Panc1 (cell line): ENCODE data around the gene IMMT. TPM values are rescaled to one million over a fixed set of nuclear protein-coding genes. Genes with fewer than 3 reads are reported as not detected.

Experiments used
- ATAC-seq: fragments of 200-7000 bp; cut with Tn5 transposase; 2 replicates; pipeline ENCODE4 v1.9.1; 2020; ENCODE audit warnings: mild to moderate bottlenecking, moderate library complexity
- BruUV-seq: library from RNA; stranded (reverse); fragments of 400-500 nt; replicated peaks from 2 replicates; lab custom pipeline; 2021; lab: Mats Ljungman, UMichigan
- CTCF ChIA-PET: fragments of 300-600 bp; sonication (Branson Sonifier 250); formaldehyde crosslinking; loops from one replicate; lab custom pipeline; 2022; ENCODE audit warnings: antibody characterized with exemption; lab: Charles Lee
- POLR2A ChIA-PET: fragments of 300-600 bp; sonication (Branson Sonifier 250); formaldehyde crosslinking; loops from one replicate; lab custom pipeline; 2022; ENCODE audit warnings: antibody characterized with exemption; lab: Charles Lee
- DNase-seq: peaks from one replicate; pipeline ENCODE4 v3.0.0-alpha.2; 2010; ENCODE audit warnings: low read depth, low spot score
- H3K27ac ChIP-seq: 2 replicates; pipeline ENCODE4 v1.5.1; 2011; ENCODE audit warnings: mild to moderate bottlenecking, low read length, inconsistent platforms
- H3K27me3 ChIP-seq: fragments of 200-500 bp; sonication (Bioruptor generic); 2 replicates; pipeline ENCODE4 v1.6.0; 2014; ENCODE audit warnings: low read length, inconsistent platforms; ENCODE audit not compliant: control insufficient read depth, insufficient read depth
- H3K36me3 ChIP-seq: fragments of 200-500 bp; sonication (Bioruptor generic); 2 replicates; pipeline ENCODE4 v1.5.1; 2014; ENCODE audit warnings: inconsistent platforms, mild to moderate bottlenecking, low read length, moderate library complexity; ENCODE audit not compliant: control insufficient read depth, insufficient read depth
- H3K4me1 ChIP-seq: 2 replicates; pipeline ENCODE4 v1.5.1; 2011; ENCODE audit warnings: inconsistent platforms, mild to moderate bottlenecking, low read length, moderate library complexity; ENCODE audit not compliant: control insufficient read depth, insufficient read depth
- H3K4me3 ChIP-seq, 2 experiments: 2 replicates each; pipeline ENCODE4 v1.5.1; 2011 to 2012; ENCODE audit warnings: low read depth in 2 of 2, low read length in 2 of 2, mild to moderate bottlenecking in 2 of 2, inconsistent platforms in 1 of 2, moderate library complexity in 1 of 2
- H3K9me3 ChIP-seq: fragments of 200-500 bp; sonication (Bioruptor generic); 2 replicates; pipeline ENCODE4 v1.5.1; 2014; ENCODE audit warnings: low read depth, mild to moderate bottlenecking, inconsistent platforms, low read length, moderate library complexity; ENCODE audit not compliant: control insufficient read depth, insufficient read depth
- CTCF ChIP-seq: fragments of 450-650 bp; IDR thresholded peaks from 2 replicates; pipeline ENCODE4 v1.5.1; 2017; ENCODE audit warnings: mild to moderate bottlenecking
- POLR2AphosphoS5 ChIP-seq: IDR thresholded peaks from 2 replicates; pipeline ENCODE4 v1.6.1; 2012; ENCODE audit warnings: mild to moderate bottlenecking, low read depth, low read length, moderate library complexity
- REST ChIP-seq, 2 experiments: IDR thresholded peaks; 2 replicates each; pipeline ENCODE4 v1.6.1; 2011 to 2012; ENCODE audit warnings: low read depth in 2 of 2, control low read depth in 1 of 2, low read length in 1 of 2, mild to moderate bottlenecking in 1 of 2, moderate library complexity in 1 of 2; ENCODE audit not compliant: insufficient read depth in 1 of 2
- SIN3A ChIP-seq: IDR thresholded peaks from 2 replicates; pipeline ENCODE4 v1.6.1; 2012; ENCODE audit warnings: low read depth, mild to moderate bottlenecking, low read length, moderate library complexity, borderline replicate concordance; ENCODE audit not compliant: insufficient read depth
- TCF7L2 ChIP-seq: IDR thresholded peaks from 2 replicates; pipeline ENCODE4 v1.6.1; 2011; ENCODE audit warnings: mild to moderate bottlenecking, low read depth, low read length, inconsistent platforms
- in situ Hi-C: cut with HindIII; loops from 2 replicates; pipeline ENCODE4 v1.10.0; 2016; ENCODE audit warnings: low sequenced_read_pairs, low pct_unique_long_range_greater_than_20kb
- intact Hi-C: fragments of 100-400 bp; cut with micrococcal nuclease; formaldehyde crosslinking; loops from one replicate; pipeline ENCODE4 v1.10.0; 2022; ENCODE audit not compliant: unreplicated experiment
- total RNA-seq: library from RNA; stranded (reverse); gene quantifications from one replicate; pipeline ENCODE4 v1.2.1, GENCODE V29; 2021; ENCODE audit not compliant: unreplicated experiment

Gene IMMT
- total RNA-seq, 1 experiment from 2014 or later = 138 TPM

DNA sequence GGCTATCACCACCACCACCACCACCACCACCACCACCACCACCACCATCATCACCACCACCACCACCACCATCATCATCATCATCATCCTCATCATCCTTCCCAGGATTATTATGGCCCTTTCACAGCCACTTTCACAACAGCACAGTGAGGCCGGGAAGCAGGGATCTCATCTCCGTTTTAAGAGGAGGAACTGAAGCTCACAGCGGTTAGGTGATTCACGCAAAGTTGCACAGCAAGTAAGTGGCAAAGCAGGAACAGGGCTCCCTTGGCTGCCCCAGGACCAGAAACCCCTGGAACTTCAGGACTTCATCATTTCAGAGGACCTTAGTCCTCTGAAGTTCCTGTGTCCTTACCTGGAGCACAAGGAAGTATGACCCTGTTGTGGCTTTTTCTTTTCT lies 30.8 kb upstream of the IMMT start:
- no peaks in the 10 kb centered on the region for H3K9me3 ChIP-seq
- TF ChIP-seq CTCF (no peak), TCF7L2 (no peak), REST (IDR thresholded peaks at IDR 0.05; ENCODE audit: insufficient read depth in 1 of 2, low read depth in 2 of 2, low read length in 1 of 2) (no peak), POLR2AphosphoS5 (no peak)
- H3K27ac ChIP-seq = no peak overlapping the region
- POLR2A ChIA-PET = no interaction called here
- no TSS peak for BruUV-seq
- no peaks in the 10 kb centered on the region for H3K36me3 ChIP-seq
- DNase-seq (no peak), ATAC-seq (no peak)
- H3K4me3 ChIP-seq = no peak overlapping the region
- intact Hi-C loops = no loop called here
- CTCF ChIA-PET = no interaction called here
- H3K27me3 ChIP-seq = no peaks in the 10 kb centered on the region
- no peaks in the 10 kb centered on the region for H3K4me1 ChIP-seq
- in situ Hi-C loops = no loop called here

- no TSS peak for BruUV-seq
- H3K4me3 ChIP-seq = no peak overlapping the region
- ChIA-PET CTCF (no interaction called here), POLR2A (no interaction called here)
- DNase-seq = no peak
- H3K4me1 ChIP-seq = no peaks in the 10 kb centered on the region
- intact Hi-C loops = no loop called here
- TF ChIP-seq TCF7L2 (no peak), SIN3A (no peak), REST (IDR thresholded peaks at IDR 0.05; ENCODE audit: insufficient read depth in 1 of 2, low read depth in 2 of 2, low read length in 1 of 2) (no peak), CTCF (no peak), POLR2AphosphoS5 (no peak)
- ATAC-seq = no peak
- H3K36me3 ChIP-seq = no peaks in the 10 kb centered on the region
- no peak overlapping the region for H3K27ac ChIP-seq
- no peaks in the 10 kb centered on the region for H3K27me3 ChIP-seq
- in situ Hi-C loops = no loop called here
- H3K9me3 ChIP-seq = no peaks in the 10 kb centered on the region
Observed at GRCh38 chr2:86225581-86225980, 30.3 kb upstream of the IMMT start.
